GM12875 (cell line): ENCODE results near the gene IL22.

Experiments used
- H3K4me3 ChIP-seq: one replicate; pipeline ENCODE4 v1.5.1; 2011; ENCODE audit warnings: low read depth, low read length, control low read depth
- TF ChIP-seq, protein P1 (sequence below): IDR thresholded peaks from 2 replicates; pipeline ENCODE4 v1.5.1; 2011; ENCODE audit warnings: low read depth, mild to moderate bottlenecking, control low read depth, inconsistent platforms, low read length, moderate library complexity, borderline replicate concordance; ENCODE audit not compliant: insufficient read depth

The IL22 gene

DNA sequence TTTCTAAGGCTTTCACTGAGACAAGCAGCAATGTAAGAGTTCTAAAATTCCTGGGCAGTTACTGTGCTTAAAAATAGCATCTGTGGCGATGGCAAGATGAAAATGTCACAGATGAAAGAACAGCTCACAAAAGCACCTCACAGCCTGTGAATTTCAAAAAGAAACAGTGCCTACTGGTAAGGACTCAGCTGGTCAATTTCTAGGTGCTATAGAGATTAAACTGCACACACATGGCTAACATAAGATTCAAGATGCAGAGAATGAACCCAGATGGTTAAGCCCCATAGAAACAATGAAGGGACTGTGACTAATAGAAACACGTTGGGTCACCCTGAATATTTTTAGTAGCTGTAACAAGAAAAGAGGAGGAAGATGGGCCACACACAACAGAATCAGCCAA, 15.8 kb downstream of the IL22 start:
- no peak overlapping the region for H3K4me3 ChIP-seq
- TF ChIP-seq, protein P1, sequence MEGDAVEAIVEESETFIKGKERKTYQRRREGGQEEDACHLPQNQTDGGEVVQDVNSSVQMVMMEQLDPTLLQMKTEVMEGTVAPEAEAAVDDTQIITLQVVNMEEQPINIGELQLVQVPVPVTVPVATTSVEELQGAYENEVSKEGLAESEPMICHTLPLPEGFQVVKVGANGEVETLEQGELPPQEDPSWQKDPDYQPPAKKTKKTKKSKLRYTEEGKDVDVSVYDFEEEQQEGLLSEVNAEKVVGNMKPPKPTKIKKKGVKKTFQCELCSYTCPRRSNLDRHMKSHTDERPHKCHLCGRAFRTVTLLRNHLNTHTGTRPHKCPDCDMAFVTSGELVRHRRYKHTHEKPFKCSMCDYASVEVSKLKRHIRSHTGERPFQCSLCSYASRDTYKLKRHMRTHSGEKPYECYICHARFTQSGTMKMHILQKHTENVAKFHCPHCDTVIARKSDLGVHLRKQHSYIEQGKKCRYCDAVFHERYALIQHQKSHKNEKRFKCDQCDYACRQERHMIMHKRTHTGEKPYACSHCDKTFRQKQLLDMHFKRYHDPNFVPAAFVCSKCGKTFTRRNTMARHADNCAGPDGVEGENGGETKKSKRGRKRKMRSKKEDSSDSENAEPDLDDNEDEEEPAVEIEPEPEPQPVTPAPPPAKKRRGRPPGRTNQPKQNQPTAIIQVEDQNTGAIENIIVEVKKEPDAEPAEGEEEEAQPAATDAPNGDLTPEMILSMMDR: no peak

DNA sequence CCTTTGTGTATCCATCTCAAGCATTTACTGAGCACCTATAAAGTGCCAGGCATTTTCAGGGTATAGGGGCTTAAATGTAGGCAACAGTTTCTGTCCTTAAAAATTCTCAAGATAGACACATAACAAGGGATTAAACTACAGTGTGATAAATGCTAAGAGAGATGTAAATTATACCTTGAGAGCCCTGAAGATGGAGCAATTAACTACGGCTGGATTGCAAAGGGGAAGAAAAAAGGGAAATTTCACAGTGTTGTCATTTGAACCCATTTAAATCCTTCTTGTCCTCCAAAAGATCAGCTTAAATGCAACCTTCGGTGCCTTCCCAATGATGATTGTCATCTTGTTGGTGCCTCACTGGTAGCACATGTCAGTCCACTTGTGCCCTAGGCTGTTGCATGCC, 16.3 kb downstream of the IL22 start:
- TF ChIP-seq, protein P1: no peak
- peak overlapping the region; percentile 27 for H3K4me3 ChIP-seq

DNA sequence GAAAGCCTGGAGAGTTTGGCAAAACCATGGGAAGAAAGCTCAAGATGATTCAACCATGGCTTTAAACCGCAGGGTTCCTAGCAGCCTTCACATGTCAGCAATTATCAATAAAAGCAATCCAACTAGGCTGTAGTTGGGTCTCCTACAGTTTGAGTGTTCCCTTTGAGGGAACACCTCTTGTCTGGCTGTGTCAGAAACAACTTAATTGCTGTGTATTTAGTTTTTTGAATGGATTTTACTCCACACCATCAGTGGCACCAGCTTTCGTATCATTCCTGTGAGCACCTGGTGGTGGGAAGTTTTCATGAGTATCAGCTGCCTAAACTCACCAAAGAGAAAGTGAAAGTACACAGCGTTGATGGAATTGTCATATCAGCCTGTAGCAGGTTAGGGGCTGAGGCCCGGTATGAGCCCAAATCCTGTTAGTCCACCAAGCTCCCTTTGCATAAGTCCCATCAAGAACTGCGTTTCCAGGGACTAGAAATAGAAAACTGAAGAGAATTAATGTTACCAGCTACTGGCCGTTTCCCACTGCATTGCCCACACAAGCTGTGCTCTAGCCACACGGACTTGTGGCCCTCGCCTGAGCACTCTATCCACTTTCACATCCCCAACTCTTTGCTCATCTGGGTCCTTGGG, 16.9 kb downstream of the IL22 start:
- H3K4me3 ChIP-seq: peak overlapping the region; percentile 27
- TF ChIP-seq, protein P1: no peak

DNA sequence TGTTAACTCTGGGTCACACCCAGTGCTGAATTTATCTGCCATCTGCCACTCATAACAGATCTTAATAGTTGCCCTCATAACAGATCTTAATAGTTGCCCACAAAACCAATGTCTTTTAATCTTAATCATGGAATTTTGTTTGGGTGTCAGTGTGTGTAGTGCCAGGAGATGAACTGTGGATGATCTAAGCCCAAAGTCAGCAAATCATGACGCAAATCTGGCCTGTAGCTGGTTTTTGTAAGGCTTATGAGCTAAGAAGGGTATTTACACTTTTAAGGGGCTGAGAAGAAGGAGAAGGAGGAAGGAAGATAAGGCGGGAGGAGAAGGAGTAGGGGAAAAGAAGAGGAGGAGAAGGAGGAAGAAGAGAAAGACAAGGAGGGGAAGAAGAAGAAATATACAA, 17.8 kb downstream of the IL22 start:
- TF ChIP-seq, protein P1: no peak
- no peak overlapping the region for H3K4me3 ChIP-seq

DNA sequence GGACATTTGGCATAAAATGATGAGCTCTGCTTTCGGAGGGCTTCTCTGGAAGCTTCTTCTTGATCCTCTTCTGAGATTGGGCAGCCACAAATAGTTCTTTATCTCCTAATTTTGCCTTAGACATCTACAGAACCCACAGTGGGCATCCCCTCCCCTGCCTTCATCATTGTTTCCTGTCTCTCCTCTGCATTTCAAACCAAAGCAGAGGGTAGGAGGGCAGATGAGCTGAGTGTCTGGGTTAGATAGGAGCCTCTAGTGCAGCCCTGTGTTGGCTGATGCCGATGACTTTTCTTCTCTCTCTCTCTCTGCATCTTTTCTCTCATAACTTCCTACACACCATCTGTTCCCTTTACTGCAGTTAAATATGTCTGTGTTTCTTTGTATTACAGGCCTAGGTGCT, 19.3 kb downstream of the IL22 start:
- TF ChIP-seq, protein P1: no peak
- no peak overlapping the region for H3K4me3 ChIP-seq

DNA sequence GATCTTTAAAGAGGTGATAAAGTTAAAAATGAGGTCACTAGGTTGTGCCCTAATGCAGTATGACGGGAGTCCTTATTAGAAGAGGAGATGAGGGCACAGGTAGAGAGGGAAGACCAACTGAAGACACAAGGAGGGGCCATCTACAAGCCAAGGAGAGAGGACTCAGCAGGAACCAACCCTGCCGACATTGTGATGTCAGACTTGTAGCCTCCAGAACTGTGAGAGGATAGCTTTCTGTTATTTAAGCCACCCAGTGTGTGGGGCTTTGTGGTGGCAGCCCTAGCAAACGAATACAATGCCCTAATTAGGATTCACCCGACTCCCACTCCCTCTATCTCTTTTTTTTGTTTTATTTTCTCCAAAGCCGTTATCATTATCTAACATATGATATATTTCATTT, 19.9 kb downstream of the IL22 start:
- TF ChIP-seq, protein P1: no peak
- H3K4me3 ChIP-seq: no peak overlapping the region

DNA sequence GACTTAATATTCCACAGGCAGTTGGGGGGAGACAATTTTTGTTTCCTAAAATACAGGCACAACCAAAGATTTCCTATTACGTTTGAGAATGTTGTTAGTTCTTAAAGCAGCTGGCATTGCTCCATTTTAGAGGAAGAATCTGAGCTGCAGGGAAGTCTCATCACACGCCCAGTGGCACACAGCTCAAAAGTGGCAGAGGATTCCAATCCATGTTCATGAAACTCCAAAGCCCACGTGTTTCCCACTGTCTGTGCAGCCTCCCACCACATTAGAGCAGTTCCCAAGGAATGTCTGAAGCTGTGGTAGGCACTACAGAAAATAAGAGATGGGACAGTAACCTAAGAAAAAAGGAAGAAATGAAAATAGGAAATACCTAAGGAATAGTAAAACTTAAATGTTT, 21.7 kb downstream of the IL22 start:
- no peak overlapping the region for H3K4me3 ChIP-seq
- TF ChIP-seq, protein P1: no peak
